GM18517 (cell line): Measurements from ENCODE around the gene RPTOR.
"Not testable (repeated sequence)": the region's sequence is repeated elsewhere in the genome, so short reads cannot be mapped to it uniquely, and the experiment has no call there.

Experiments used
- ATAC-seq: cut with Tn5 transposase; IDR thresholded peaks from one replicate; pipeline ENCODE4 v1.9.1; 2021; ENCODE audit warnings: mild to moderate bottlenecking, moderate library complexity; ENCODE audit not compliant: unreplicated experiment

The RPTOR gene

DNA sequence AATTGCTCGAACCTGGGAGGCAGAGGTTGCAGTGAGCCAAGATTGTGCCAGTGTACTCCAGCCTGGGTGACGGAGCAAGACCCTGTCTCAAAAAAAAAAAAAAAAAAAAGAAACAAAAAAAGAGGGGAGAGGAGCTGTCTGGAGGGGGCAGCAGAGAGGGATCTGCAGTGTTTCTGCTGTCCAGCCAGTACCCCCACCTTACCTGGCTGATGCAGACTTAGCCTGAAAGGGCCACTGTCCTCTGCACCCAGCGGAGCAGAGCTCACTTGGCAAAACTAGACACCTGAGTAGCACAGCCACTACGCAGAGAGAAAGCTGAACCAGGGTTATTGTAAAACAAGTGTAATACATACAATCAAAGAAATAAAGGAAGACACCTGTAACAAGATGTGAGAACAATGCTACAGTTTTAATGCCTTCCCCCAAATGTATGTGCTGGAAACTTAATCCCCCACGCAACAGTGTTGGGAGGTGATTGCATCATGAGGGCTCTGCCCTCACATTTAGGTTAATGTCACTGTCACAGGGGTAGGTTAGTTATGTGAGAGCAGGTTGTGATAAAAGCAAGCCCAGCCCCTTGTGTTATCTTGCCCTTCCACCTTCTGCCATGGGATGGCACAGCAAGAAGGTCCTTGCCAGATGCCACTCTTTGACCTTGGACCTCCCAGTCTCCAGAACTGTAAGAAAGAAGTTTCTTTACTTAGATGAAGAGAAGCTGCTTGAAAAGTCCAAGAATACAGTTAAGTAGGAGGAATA, 211.2 kb downstream of the RPTOR start:
- ATAC-seq = no peak

DNA sequence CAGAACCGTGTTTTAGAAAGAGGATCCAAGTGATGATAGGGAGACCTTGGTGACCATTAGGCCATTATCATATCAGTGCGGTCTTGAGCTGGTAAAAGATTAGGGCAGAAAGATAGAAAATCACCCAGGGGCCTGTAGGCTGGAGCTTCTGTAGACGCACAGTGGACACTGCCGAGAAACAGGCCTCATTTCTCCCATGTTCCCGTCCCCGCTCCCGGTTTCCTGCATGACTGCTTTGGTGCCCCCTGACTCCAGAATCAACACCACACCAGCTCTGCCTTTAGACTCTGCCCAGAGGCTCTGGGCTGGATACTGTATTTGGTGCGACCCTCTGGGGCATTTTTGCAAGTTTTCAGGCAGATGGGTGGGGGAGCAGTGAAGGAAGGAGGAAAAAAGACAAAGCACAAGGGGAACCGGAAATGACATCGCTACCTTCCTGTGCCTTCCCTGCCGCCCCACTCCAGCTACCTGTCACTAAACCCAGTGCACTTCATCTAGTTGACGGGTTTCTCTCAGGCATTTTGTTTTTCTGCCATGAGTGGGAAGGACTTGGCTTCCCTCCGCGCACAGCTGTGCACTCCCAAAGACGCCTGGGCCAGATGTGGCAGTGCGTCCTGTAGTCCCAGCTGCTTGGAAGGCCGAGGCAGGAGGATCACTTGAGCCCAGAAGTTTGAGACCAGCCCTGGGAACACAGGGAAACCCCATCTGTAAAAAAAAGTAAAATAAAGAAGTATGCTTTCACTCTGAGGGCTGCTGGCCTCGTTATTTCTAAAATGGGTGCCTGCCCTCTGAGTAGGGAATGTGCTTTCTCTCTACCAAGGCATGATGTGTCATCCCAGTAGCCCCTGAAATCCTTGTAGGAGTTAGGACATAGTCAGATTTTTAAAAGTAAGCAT, 214.1 kb downstream of the RPTOR start:
- ATAC-seq = no peak

DNA sequence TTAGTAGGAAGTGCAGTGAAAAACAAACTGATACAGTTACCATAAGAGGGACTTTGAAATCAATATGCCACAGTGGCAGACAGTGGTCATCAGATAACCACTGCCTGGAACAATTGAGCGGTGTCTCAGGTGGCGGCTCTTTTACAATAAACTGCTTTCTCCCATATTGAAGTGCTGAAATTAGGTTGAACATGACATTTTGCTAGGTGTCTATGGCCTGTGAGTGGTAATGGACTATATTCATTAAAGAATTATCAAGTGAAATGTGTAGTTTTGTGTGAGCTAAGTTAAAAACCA, 214.7 kb downstream of the RPTOR start:
- ATAC-seq = no peak

DNA sequence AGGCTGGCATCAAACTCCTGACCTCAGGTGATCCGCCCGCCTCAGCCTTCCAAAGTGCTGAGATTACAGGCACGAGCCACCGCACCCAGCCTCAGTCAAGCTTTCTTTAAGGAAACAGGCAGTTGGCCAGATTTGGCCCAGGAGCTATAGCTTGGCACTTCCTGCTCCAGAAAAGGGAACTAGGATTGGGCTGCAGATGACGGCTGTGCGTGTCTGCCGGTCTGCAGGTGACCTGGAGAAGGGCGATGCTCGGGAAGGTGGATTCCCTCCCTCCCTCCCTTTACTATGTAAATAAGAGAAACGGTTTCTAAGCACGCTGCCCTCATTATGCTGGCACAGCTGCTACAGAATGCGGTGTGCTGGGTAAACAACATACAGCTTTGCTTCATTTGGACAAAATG, 215.9 kb downstream of the RPTOR start:
- no peak for ATAC-seq

DNA sequence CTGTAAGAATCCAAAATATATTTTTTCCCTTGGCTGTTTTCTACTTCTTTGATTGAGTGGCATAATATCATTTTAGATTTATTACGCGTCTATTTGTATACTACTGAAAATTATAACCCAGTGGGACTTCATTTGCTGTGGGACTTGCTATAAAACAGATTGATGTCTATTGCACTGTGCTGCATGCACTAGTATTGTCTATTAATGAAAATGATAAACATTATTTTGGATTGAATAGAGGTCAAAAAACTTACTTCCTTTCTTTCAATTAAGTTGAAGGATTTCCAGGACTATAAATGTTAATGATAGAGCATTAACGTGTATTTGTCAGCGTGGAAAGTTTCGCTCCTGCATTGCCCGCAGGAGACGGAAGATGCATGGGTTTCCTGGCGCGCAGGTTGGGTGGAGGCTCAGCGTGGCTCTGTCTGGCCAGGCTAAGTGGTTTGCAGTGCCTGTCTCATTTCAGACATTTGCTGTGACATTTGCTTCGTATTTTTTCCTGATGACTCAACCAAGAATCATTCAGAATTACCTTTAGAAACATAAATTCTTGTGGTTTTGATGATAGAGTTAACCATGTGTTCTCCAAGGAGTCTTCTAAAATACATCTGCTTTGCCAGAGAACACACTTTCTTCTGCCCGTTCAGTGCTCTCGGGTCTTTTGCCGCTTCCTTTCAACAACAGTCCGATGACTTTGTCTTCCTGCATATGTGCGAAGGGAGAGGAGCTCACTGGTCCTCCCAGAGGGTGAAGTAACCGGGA, 216.7 kb downstream of the RPTOR start:
- no peak for ATAC-seq

DNA sequence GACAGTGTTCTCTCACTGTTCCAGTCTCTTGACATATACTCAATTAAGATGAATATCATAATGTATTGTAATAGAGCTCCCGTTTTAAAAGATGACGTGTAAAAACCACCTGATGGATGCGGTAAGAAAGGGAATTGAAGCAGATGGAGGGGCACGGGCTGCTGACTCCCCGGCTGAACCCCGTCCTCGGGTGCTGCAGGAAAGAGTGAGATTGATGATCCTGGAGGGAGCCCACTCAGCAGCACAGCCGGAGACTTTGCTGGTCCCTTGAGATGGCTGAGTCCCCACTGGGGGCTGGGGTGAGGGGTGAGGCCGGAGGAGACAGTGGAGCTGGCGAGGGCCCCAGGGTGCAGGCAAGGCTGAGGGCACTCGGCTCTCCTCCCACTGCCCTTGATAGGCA, 217.4 kb downstream of the RPTOR start:
- ATAC-seq = no peak

DNA sequence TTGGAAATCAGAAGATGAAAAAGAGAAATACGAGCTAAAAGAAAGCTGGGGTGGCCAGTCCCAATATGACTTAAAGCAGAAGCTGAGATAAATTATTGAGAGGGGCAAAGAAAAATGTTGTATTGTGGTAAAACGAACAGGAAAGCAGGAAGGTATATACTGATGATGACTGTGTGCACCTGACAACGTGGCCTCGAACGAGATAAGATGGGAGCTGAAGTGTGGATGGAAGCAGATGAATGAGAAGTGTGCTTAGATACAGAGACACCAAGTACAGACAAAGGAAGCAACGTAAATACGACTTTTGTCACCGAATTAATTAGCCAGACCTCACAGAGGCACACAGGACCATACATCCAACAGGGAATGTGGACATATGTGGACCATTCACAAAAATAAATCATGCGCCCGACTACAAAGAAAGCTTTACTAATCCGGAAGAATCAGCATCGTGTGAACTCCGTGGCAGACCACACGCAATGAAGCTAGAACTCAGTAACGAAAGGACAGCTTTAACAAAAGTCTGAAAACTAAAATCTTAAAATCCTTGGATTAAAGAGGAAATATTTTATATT, 218.7 kb downstream of the RPTOR start:
- no peak for ATAC-seq

DNA sequence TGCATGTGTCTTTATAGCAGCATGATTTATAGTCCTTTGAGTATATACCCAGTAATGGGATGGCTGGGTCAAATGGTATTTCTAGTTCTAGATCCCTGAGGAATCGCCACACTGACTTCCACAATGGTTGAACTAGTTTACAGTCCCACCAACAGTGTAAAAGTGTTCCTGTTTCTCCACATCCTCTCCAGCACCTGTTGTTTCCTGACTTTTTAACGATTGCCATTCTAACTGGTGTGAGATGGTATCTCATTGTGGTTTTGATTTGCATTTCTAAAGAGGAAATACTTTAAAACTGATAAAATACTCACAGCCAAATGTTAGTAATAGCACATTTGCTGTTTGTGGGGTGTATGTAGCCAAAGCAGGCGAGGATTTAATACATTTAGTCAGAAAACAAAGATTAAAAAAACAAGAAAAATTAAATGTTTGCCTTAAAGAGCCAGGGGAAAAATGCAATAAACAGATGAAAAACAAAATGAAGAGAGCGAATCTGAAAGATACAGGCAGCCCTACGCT, 220.0 kb downstream of the RPTOR start:
- not testable (repeated sequence) for ATAC-seq

DNA sequence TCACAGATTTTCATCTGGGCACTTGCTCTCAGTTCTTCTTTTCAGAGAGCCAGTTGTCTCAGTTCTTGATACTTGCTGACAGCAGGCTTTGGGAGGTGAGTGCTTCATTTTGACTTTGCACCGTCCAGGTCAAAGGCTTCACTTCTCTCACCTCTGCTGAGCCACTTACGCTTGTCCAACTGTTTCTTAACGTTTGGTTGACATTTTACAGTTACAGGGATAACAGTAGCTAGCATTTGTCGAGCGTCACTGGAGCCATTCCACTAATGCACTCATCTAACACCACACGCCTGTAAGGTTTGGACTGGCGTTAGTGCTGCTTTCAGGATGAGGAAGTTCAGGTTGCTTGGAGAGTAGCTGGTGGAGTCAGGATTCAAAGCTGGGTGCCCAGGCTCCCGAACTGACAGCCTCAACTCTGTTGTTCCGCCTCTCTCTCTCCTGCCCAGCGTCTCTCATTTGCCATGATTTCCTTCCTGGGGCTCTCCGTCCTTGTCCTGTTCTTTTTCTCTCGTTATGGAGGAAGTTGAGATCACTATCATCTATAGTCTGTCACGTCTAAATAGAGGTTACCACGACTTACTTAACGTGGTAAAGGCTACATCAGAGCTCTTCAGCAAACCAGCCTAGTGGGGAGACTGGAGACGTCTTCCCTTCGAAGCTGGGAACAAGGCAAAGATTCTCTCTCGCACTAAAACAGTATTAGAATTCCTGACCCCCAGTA, 220.8 kb downstream of the RPTOR start:
- no peak for ATAC-seq

DNA sequence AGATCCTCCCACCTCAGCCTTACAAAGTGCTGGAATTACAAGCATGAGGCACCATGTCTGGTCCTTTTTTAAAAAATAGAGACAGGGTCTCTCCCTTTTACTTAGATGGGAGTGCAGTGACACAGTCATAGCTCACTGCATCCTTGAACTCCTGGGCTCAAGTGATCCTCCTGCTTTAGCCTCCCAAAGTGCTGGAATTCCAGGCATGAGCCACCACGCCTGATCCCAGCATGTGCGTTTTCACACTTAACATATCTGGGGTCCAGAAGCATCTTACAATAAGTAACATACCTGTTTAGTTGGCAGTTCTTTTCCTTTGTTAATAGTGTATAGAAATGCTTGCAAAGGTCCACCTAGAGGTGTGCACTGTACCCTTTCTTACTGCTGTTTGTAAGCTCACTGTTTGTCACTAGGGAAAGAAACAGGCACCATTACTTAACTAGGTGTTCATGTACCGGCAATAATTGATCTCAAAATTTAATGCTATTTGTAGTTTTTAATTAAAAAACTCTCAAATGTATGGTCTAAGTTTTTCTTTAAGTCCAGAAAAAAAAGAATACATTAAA, 221.7 kb downstream of the RPTOR start:
- no peak for ATAC-seq

DNA sequence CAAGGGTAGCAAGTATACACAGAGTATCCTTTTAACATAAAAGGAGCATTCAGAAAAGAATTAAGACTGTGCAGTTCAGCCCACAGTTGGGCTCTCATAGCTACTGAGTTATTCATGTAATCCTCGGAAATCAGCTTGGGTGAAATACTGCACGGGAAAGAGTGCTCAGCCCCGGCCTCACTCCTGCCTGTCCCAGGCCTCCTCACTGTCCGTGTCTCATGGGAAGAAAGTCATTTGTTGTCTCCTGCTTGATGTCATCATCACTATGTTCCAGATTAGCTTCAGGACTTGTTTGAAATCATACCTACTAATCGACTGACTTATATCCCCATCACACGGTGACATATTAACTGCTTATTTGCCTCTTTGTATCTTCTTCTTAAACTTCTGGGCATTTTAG, 223.8 kb downstream of the RPTOR start:
- ATAC-seq = no peak

DNA sequence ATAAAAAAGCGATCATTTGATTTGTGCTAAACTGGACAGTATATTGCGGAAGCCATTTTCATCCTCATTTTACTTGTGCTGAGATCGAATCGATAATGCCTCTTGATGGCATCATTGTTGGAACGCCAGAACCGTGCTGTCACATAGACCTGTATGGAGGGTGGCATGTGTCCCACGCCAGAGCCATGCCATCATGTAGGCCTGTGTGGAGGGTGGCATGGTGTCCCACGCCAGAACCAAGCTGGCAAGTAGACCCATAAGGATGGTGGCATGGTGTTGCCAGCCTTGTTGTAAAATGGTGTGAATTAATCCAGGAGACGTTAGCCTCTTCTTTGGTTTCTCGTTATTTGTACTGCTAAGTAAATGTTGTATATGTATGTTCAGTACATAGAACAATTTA, 224.3 kb downstream of the RPTOR start:
- ATAC-seq = no peak

DNA sequence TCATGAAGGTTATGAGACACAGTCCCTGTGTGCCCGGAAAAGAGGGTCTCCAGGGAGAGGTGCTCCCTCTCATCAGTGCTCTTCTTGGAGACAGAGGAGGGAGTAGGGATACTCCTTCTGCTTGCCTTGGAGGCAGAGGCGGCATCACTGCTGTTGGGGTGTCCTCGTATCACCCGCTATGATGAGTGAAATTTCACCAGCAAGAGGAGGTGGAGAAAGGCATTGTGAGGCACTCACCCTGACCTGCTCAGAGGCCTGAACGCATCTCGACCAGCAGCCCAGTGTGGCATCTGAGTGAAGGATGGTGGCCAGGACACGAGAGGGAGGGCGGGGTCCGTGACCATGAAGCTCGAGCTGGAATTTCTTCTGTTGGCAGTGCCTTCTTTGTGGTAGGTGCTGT, 224.9 kb downstream of the RPTOR start:
- ATAC-seq = no peak

DNA sequence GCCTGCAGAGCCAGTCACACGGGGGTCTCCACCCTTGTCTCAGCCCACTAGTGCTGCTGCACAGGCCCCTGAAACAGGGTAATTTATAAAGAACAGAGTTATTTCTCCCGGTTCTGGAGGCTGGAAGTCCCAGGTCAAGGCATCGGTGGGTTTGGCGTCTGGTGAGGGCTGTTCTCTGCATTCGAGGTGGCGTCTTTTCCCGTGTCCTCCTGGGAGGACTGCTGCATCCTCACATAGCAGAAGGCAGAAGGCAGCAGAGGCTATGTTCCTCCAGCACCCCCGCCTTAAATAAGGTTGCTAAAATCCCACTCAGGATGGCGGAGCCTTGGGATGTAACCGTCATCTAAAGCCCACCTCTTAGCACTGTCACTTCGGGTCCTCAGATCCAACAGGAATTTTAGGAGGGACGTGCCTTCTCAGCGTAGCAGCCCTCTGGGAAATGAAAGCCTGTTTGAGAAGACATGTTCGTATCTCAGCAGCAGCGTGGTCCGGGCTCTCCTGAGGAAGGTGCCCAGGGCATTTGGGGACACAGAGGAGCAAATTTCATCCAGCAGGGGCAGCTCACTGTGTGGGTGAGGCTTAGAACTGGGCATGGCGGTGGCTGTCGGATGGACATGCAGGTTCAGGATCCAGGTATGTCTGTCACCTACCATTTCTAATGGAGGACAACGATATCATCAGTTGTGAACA, 225.4 kb downstream of the RPTOR start:
- no peak for ATAC-seq

DNA sequence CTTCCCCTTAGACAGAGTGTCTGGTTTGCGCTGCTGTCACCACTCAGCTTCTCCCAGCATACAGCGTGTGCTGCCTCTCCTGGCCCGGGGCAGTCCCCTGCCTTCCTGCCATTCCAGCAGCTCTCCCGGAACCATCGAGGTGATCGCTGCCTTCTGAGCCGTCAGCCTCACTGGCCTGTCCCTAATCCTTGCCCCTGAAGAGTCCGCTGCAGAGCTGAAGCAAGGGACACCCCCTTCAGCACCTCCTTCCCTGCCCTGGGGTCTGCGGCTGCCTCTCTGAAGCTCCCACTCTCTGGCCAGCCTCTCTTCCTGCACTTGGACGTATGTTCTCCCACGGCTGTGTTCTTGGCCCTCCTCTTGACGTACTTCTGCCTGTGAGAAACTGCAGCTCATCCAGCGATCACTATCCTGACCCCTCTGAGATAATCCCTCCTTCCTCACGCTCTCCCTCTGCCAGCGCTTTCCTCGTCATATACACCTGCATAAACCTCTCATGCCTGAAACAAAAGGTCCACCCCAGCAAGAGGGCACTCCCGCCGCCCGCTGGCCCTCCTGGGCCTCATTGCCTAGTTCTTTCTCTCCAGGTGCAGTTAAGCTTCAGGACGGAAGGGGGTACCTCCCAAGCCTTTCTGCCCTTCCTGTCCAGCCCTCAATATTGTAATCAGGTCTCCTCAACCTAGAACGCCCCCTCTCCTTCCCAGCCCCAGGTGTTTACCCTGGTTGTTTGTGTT, 226.4 kb downstream of the RPTOR start:
- no peak for ATAC-seq

DNA sequence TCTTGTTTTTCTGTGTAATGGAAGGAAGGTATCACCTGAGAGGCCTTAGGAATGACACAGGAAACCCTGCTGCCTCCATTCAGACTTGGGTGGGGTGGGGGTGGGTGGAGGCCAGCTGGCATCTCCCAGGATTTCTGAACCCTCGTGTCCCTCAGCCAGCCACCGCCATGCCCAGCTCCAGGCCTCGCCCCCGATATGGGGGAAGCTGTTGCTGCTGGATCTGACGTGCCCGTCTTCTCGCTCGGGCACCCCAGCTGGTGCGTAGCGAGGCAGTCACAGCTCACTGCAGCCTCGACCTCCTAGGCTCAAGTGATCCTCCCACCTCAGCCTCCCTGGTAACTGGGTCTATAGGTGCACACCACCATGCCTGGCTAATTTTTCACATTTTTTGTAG, 227.0 kb downstream of the RPTOR start:
- ATAC-seq = no peak

DNA sequence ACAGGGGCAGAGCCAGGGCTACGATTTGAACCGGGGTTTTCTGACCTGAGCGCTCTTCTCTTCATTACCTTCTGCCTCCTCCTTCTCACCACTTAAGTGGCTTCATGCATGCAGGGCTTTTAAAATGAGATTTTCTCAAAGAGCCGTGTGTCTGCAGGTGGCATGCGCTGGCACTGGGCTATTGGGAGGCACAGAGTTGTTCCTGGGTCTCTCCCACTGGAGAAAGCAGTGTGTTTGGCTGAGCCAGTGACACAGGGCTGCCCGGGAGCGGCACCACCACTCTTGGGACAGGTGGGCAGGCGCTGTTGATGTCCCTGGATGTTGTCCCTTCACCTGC, 228.2 kb downstream of the RPTOR start:
- no peak for ATAC-seq

DNA sequence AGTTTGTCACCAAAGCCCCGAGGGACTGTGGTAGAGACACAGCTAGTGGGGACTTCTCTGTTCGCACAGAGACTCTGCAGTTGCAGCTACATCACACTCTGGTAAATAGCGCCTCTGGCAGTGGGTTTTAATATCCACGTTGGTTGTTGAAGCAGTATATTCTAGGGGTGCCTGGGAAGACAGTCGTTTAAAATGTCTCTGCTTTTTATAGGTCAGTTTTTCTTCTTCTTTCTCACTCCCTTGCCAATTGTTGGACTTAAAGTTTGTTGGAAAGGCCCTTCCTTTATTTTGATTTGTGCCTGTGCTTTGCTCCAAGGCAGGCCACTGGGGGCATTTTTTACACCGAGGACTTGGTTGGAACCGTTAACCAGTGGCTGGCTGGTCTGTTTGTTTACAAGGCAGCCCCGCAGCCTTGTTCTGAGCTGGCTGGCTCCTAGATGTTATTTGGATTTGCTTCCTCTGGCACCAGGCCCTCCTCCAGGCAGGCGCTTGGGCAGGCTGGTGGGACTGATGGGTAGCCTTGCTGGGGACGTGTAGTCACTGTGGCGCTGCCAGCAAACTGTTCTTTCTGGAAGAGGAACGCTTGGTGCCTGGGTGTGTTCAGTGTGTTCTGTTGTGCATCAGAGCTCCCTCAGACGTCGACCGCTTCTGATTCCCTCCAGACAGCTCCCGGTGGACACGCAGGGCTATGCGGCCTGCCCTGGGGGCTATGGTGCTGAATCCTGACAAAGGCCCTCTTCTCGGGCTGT, 228.8 kb downstream of the RPTOR start:
- no peak for ATAC-seq
